ENCODE data around the gene CDCA7L. TPM values are rescaled to one million over a fixed set of nuclear protein-coding genes. Genes with fewer than 3 reads are reported as not detected.
A peak's percentile ranks its signal among the peaks of the same experiment; 100 is the strongest.

Gene CDCA7L
- total RNA-seq, 3 donors from 2014 or later = 20.8 to 33.7 (median 27.0) TPM

DNA sequence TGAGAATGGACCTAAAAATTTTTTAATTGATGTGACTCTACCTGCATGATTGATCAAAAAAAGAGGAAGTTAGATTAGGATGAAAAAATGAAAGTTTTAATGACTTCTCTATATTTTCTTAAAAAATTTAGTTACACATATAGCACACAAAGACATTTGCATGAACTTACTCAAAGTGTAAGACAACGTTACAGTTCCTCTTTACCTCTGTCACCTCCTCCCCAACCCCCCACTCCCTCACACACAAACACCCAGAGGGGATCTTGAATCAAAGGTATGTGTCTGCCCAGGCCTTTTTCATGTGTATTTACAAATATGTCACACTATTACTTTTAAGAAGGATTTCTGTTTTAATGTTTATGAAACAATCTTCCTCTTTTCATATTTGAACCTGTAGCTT lies 20.6 kb upstream of the CDCA7L start:
- no peaks in the 10 kb centered on the region for H3K9me3 ChIP-seq
- no peak overlapping the region for H3K4me3 ChIP-seq
- H3K4me1 ChIP-seq (ENCODE audit: low read depth) = no peaks in the 10 kb centered on the region
- no peak for TF ChIP-seq CTCF (IDR thresholded peaks at IDR 0.05)
- ATAC-seq = peak; percentile 40
- DNase-seq = no peak
- H3K36me3 ChIP-seq (ENCODE audit: low read depth) = no peaks in the 10 kb centered on the region
- intact Hi-C loops (cut with DNase I, micrococcal nuclease) = no loop called here

- intact Hi-C loops (cut with DNase I, micrococcal nuclease) = no loop called here
- Histone ChIP-seq H3K36me3 (ENCODE audit: low read depth) (no peaks in the 10 kb centered on the region), H3K4me1 (ENCODE audit: low read depth) (no peaks in the 10 kb centered on the region), H3K4me3 (no peak overlapping the region), H3K9me3 (no peaks in the 10 kb centered on the region)
- DNase-seq = no peak
- ATAC-seq = no peak
- no peak for TF ChIP-seq CTCF (IDR thresholded peaks at IDR 0.05)
Measured at GRCh38 chr7:21965291-21965690, 19.6 kb upstream of the CDCA7L start.

DNA sequence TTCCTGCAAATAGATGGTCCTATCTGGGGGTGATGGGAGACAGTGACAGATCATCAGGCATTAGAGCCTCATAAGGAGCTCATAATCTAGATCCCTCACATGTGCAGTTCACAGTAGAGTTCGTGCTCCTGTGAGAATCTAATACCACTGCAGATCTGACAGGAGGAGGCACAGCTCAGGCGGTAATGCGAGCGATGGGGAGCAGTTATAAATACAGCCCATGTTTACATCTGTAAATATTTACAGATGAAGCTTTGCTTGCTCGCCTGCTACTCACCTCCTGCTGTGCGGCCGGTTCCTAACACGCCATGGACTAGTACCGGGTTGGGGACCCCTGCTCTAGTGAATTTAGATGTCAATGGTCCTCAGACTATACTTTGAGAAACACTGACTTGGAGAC lies 17.0 kb upstream of the CDCA7L start:
- intact Hi-C loops (cut with DNase I, micrococcal nuclease) = no loop called here
- no peaks in the 10 kb centered on the region for H3K9me3 ChIP-seq
- no peaks in the 10 kb centered on the region for H3K36me3 ChIP-seq (ENCODE audit: low read depth)
- no peaks in the 10 kb centered on the region for H3K4me1 ChIP-seq (ENCODE audit: low read depth)
- ATAC-seq (no peak), DNase-seq (no peak)
- TF ChIP-seq CTCF (IDR thresholded peaks at IDR 0.05) = no peak
- H3K4me3 ChIP-seq = no peak overlapping the region

DNA sequence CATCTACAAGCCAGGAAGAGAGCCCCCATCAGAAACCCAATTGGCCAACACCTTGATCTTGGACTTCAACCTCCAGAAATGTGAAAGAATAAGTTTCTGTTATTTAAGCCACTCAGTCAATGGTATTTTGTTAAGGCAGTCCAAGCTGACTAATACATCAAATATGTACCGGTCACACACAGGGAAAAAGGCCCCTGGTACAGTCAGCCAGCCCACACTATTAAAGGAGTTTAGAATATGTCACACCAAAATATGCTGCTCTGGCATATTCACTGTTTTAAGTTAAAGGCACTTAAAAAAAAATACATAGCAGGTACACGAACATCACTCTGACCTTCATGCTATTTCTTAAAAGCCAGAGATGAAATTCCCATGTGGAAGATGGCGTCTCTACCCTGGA lies 15.2 kb upstream of the CDCA7L start:
- Histone ChIP-seq H3K4me3 (no peak overlapping the region), H3K4me1 (ENCODE audit: low read depth) (no peaks in the 10 kb centered on the region), H3K9me3 (no peaks in the 10 kb centered on the region), H3K36me3 (ENCODE audit: low read depth) (no peaks in the 10 kb centered on the region)
- intact Hi-C loops (cut with DNase I, micrococcal nuclease) = no loop called here
- no peak for ATAC-seq
- no peak for TF ChIP-seq CTCF (IDR thresholded peaks at IDR 0.05)
- no peak for DNase-seq

GRCh38 chr7:21959387-21959776 lies 13.7 kb upstream of the CDCA7L start:
- DNase-seq = no peak
- TF ChIP-seq CTCF (IDR thresholded peaks at IDR 0.05) = no peak
- intact Hi-C loops (cut with DNase I, micrococcal nuclease) = no loop called here
- no peak overlapping the region for H3K4me3 ChIP-seq
- H3K4me1 ChIP-seq (ENCODE audit: low read depth) = no peaks in the 10 kb centered on the region
- no peaks in the 10 kb centered on the region for H3K9me3 ChIP-seq
- H3K36me3 ChIP-seq (ENCODE audit: low read depth) = no peaks in the 10 kb centered on the region
- no peak for ATAC-seq

- ATAC-seq = no peak
- DNase-seq = no peak
Measured at GRCh38 chr7:21953781-21954180, 8.1 kb upstream of the CDCA7L start.

More at GRCh38 chr7:21953781-21954180, 8.1 kb upstream of the CDCA7L start:
- TF ChIP-seq CTCF (IDR thresholded peaks at IDR 0.05) = no peak
- H3K4me3 ChIP-seq = no peak overlapping the region
- no peaks in the 10 kb centered on the region for H3K9me3 ChIP-seq
- intact Hi-C loops (cut with DNase I, micrococcal nuclease) = no loop called here
- no peaks in the 10 kb centered on the region for H3K36me3 ChIP-seq (ENCODE audit: low read depth)
- H3K4me1 ChIP-seq (ENCODE audit: low read depth) = no peaks in the 10 kb centered on the region
